Right lobe of liver (tissue), 6 donors: Measurements from ENCODE around the gene ABLIM3. TPM values are rescaled to one million over a fixed set of nuclear protein-coding genes. Genes with fewer than 3 reads are reported as not detected.

ENCODE experiments used
- ATAC-seq, 4 donors: fragments of 200-7000 bp; cut with Tn5 transposase; one replicate each; pipeline ENCODE4 v1.9.1; 2020; ENCODE audit warnings: mild to moderate bottlenecking in 4 of 4, moderate library complexity in 4 of 4
- DNase-seq, 3 donors: peaks; one replicate each; pipeline ENCODE4 v3.0.0-alpha.2; 2020
- H3K27ac ChIP-seq, 3 donors: fragments of 200-600 bp; one replicate each; pipeline ENCODE4 v1.8.0; 2022
- H3K27me3 ChIP-seq, 2 donors: fragments of 200-600 bp; one replicate each; pipeline ENCODE4 v1.8.0; 2022
- H3K36me3 ChIP-seq, 4 donors: fragments of 200-600 bp; sonication (generic) in 1 of 4; one replicate each; pipeline versions ENCODE4 v1.5.1 to v1.8.0; 2017 to 2022; ENCODE audit warnings: control low read depth in 1 of 4
- H3K4me1 ChIP-seq, 4 donors: fragments of 200-600 bp; sonication (generic) in 1 of 4; one replicate each; pipeline versions ENCODE4 v1.5.1 to v1.8.0; 2017 to 2022; ENCODE audit warnings: control low read depth in 1 of 4
- H3K4me3 ChIP-seq, 3 donors: fragments of 200-600 bp; one replicate each; pipeline ENCODE4 v1.8.0; 2022
- H3K9me3 ChIP-seq, 4 donors: fragments of 200-600 bp; sonication (generic) in 1 of 4; one replicate each; pipeline versions ENCODE4 v1.5.1 to v1.8.0; 2017 to 2022; ENCODE audit warnings: control low read depth in 1 of 4
- CTCF ChIP-seq, 4 donors: fragments of 200-600 bp in 3 of 4; fragments of 450-650 bp in 1 of 4; IDR thresholded peaks; one replicate each; pipeline versions ENCODE4 v1.5.1 to v1.8.0; 2016 to 2022; ENCODE audit warnings: antibody characterized with exemption in 4 of 4, mild to moderate bottlenecking in 2 of 4
- POLR2A ChIP-seq: fragments of 450-650 bp; IDR thresholded peaks from one replicate; pipeline ENCODE4 v1.6.1; 2017; ENCODE audit warnings: antibody characterized with exemption, mild to moderate bottlenecking
- WGBS: methylation state at CpG from one replicate; pipeline ENCODE4 v1.1.6; 2018; ENCODE audit warnings: low coverage, low lambda C conversion rate; ENCODE audit not compliant: insufficient coverage; ENCODE audit errors: missing lambda C conversion rate; 5-methylcytosine and 5-hydroxymethylcytosine counted together
- intact Hi-C, 2 donors: fragments of 100-400 bp; cut with DNase I; formaldehyde crosslinking; loops; one replicate each; pipeline versions ENCODE4 v1.11.2 to v1.14.1; 2022
- total RNA-seq, 6 experiments: library from RNA; depleted of rRNA in 2 of 6; stranded (reverse); fragments of >200 nt in 2 of 6; fragmentation: NEBNext Ultra II Directional in 3 of 6; extraction: Animal tissue kit (Norgen Biotek cat#: 25700) in 3 of 6; gene quantifications; one replicate each; pipeline versions ENCODE4 v1.1.0 to v1.2.4, GENCODE V29; 2016 to 2023
- donor health status: DM: no; HTN: yes; CAD: no.
- donor health status: DM: no; HTN: no; CAD: no.
- donor health status: DM: no; HTN: no; CAD: no.
- donor health status: DM: no; HTN: yes; CAD: no.
- donor health status: DM: no; HTN: yes; CAD: no.

The ABLIM3 gene
- total RNA-seq, 6 experiments from 2014 or later: 85.8 to 180 (median 125) TPM

- Histone ChIP-seq H3K27me3 (no peaks in the 10 kb centered on the region), H3K9me3 (no peaks in the 10 kb centered on the region), H3K36me3 (no peaks in the 10 kb centered on the region), H3K4me3 (no peak overlapping the region), H3K27ac (peak overlapping the region in 2 of 3 donors; percentile 47 to 56), H3K4me1 (no peaks in the 10 kb centered on the region)
- WGBS: 51% methylated on average over 3 of the region's 8 CpGs
- DNase-seq (no peak), ATAC-seq (peak; percentile 56 to 66 (median 61))
- TF ChIP-seq CTCF (IDR thresholded peaks at IDR 0.05) (no peak), POLR2A (no peak)
- intact Hi-C loops: no loop called here
Measured at GRCh38 chr5:149288436-149288835, 147.1 kb downstream of the ABLIM3 start.

GRCh38 chr5:149289301-149289700 lies 148.0 kb downstream of the ABLIM3 start:
- H3K4me1 ChIP-seq: no peaks in the 10 kb centered on the region
- H3K36me3 ChIP-seq: no peaks in the 10 kb centered on the region
- DNase-seq (no peak), ATAC-seq (peak; percentile 62 to 77 (median 69))
- no peaks in the 10 kb centered on the region for H3K27me3 ChIP-seq
- H3K27ac ChIP-seq: peak overlapping the region in 2 of 3 donors; percentile 47 to 56
- WGBS: 42% methylated on average over 6 of the region's 7 CpGs
- H3K4me3 ChIP-seq: no peak overlapping the region
- TF ChIP-seq POLR2A (no peak), CTCF (IDR thresholded peaks at IDR 0.05) (no peak)
- intact Hi-C loops: no loop called here
- no peaks in the 10 kb centered on the region for H3K9me3 ChIP-seq

GRCh38 chr5:149294872-149295829 lies 153.9 kb downstream of the ABLIM3 start:
- no peaks in the 10 kb centered on the region for H3K36me3 ChIP-seq
- H3K4me1 ChIP-seq: no peaks in the 10 kb centered on the region
- 40% methylated on average over 9 of the region's 10 CpGs for WGBS
- TF ChIP-seq POLR2A (no peak), CTCF (IDR thresholded peaks at IDR 0.05) (no peak)
- no peak overlapping the region for H3K4me3 ChIP-seq
- intact Hi-C loops: no loop called here
- H3K27ac ChIP-seq: no peak overlapping the region
- no peaks in the 10 kb centered on the region for H3K27me3 ChIP-seq
- DNase-seq (no peak), ATAC-seq (no peak)
- no peaks in the 10 kb centered on the region for H3K9me3 ChIP-seq

GRCh38 chr5:149297340-149298025 lies 156.2 kb downstream of the ABLIM3 start:
- Histone ChIP-seq H3K36me3 (no peaks in the 10 kb centered on the region), H3K27me3 (no peaks in the 10 kb centered on the region), H3K4me3 (no peak overlapping the region), H3K9me3 (no peaks in the 10 kb centered on the region), H3K27ac (no peak overlapping the region), H3K4me1 (no peaks in the 10 kb centered on the region)
- no peak for ATAC-seq
- WGBS: 60% methylated on average over 2 of the region's 5 CpGs
- TF ChIP-seq CTCF (IDR thresholded peaks at IDR 0.05) (no peak), POLR2A (no peak)
- intact Hi-C loops: no loop called here
- DNase-seq: no peak
